Measurements from ENCODE around the gene EXD3. TPM values are rescaled to one million over a fixed set of nuclear protein-coding genes. Genes with fewer than 3 reads are reported as not detected.

The EXD3 gene
- total RNA-seq, 1 experiment from 2014 or later, result 15.3 TPM

DNA sequence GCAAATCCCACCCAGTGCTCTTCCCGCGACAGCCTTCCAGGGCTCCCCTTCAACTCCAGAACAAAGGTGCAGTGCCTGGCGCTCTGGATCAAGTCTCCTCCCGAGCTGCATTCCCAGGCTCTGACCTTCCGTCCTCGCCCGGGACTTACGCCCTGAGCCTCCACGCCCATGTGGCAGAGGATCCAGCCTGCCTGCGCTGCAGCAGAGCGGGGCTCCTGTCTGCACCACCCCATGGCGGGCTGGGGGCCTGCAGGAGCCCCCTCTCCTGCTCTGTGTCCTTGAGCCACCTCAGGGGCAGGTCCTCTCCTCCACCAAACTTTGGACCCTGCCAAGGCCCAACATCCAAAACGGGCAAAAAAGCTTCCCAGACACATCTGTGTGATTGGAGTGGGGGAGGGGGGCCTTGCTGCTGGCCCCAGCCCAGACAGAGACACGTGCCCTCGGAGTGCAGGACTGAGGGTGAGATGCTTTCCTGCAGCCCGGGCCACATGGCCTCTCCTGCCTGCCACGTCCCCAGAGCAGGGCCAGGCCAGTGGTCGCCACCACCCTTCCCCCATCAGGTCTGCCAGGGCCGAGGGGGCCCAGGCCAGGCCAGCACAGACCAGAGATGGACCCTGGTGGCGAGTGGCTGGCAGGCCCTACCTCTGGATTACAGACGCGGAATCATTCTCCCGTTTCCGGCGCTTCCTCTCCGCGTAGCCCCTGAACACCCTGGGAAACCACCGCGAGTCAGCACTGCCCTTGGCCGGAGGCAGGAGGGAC, 31.8 kb upstream of the EXD3 start:
- H2BK120ac ChIP-seq (ENCODE audit: low read depth, low read length, poor library complexity, severe bottlenecking), result no peak overlapping the region
- H3K56ac ChIP-seq (ENCODE audit: insufficient read length, low read depth, low read length), result no peak overlapping the region
- TF ChIP-seq, protein P1, sequence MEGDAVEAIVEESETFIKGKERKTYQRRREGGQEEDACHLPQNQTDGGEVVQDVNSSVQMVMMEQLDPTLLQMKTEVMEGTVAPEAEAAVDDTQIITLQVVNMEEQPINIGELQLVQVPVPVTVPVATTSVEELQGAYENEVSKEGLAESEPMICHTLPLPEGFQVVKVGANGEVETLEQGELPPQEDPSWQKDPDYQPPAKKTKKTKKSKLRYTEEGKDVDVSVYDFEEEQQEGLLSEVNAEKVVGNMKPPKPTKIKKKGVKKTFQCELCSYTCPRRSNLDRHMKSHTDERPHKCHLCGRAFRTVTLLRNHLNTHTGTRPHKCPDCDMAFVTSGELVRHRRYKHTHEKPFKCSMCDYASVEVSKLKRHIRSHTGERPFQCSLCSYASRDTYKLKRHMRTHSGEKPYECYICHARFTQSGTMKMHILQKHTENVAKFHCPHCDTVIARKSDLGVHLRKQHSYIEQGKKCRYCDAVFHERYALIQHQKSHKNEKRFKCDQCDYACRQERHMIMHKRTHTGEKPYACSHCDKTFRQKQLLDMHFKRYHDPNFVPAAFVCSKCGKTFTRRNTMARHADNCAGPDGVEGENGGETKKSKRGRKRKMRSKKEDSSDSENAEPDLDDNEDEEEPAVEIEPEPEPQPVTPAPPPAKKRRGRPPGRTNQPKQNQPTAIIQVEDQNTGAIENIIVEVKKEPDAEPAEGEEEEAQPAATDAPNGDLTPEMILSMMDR (conservative IDR thresholded peaks at IDR 0.05), result no peak
- no peak overlapping the region for H3K9ac ChIP-seq (ENCODE audit: extremely low read depth, insufficient read length, low read length)
- Mint-ChIP-seq H3K36me3 (ENCODE audit: insufficient read depth in 1 of 3, low read depth in 3 of 3) (peaks cover 0 to 27% (median 15%) of the 10 kb centered on the region in 3 experiments; a peak in 5 of 7 replicates), H3K9me3 (no peaks in the 10 kb centered on the region), H3K27me3 (ENCODE audit: low read depth) (peaks cover 2% of the 10 kb centered on the region), H3K4me3 (peak overlapping the region; percentile 60 to 72), H3K27ac (peak overlapping the region in 2 of 3 experiments; percentile 81 to 82; a peak in 2 of 7 replicates), H3K4me1 (peaks cover 5 to 15% of the 10 kb centered on the region in 2 experiments; a peak in 3 of 4 replicates)
- H2BK5ac ChIP-seq (ENCODE audit: insufficient read length, low read length), result no peak overlapping the region
- H4K91ac ChIP-seq (ENCODE audit: insufficient read length, low read depth, low read length), result no peak overlapping the region
- H2AK5ac ChIP-seq (ENCODE audit: insufficient read length, low read length), result no peak overlapping the region
- H3K23me2 ChIP-seq (ENCODE audit: insufficient read length, low read depth, low read length, poor library complexity, severe bottlenecking), result peaks cover 4% of the 10 kb centered on the region
- DNase-seq, result peak; percentile 84
- H3K18ac ChIP-seq (ENCODE audit: insufficient read length, low read depth, low read length), result peak overlapping the region; percentile 81
- no CpG with 5 or more reads among the region's 30 CpGs for WGBS (ENCODE audit: extremely low coverage, insufficient read length, low lambda C conversion rate)
- H2BK12ac ChIP-seq (ENCODE audit: insufficient read length, low read depth, low read length), result no peak overlapping the region
- no peaks in the 10 kb centered on the region for H3K79me2 ChIP-seq (ENCODE audit: insufficient read depth, low read length)
- H3K27ac ChIP-seq (ENCODE audit: insufficient read length, low read depth, low read length), result no peak overlapping the region
- H3T11ph ChIP-seq (ENCODE audit: low read length), result no peak overlapping the region
- no peaks in the 10 kb centered on the region for H3K79me1 ChIP-seq (ENCODE audit: insufficient read depth, low read depth, low read length, poor library complexity, severe bottlenecking)
- no peak overlapping the region for H3K23ac ChIP-seq (ENCODE audit: insufficient read length, low read depth, low read length)
- H3K14ac ChIP-seq (ENCODE audit: insufficient read depth, low read length), result peak overlapping the region; percentile 79
- H3K4me1 ChIP-seq (ENCODE audit: insufficient read depth, low read length), result no peaks in the 10 kb centered on the region
- no peak overlapping the region for H2BK15ac ChIP-seq (ENCODE audit: low read depth, low read length)
- no peaks in the 10 kb centered on the region for H3K27me3 ChIP-seq (ENCODE audit: insufficient read depth, low read length)
- H4K5ac ChIP-seq (ENCODE audit: insufficient read length, low read depth, low read length), result no peak overlapping the region
- no peak overlapping the region for H3K4ac ChIP-seq (ENCODE audit: low read depth, low read length)
- no peak overlapping the region for H2BK20ac ChIP-seq (ENCODE audit: low read depth, low read length, poor library complexity, severe bottlenecking)
- peak overlapping the region; percentile 45 for H3K4me2 ChIP-seq (ENCODE audit: insufficient read depth, insufficient read length, low read length)
- H4K8ac ChIP-seq (replicated peaks; ENCODE audit: insufficient read length, low read depth, low read length), result no peak overlapping the region
- no peak overlapping the region for H2AFZ ChIP-seq (ENCODE audit: low read length)
- H3K9me3 ChIP-seq (ENCODE audit: control insufficient read depth, low read depth, low read length), result no peaks in the 10 kb centered on the region
- H4K20me1 ChIP-seq (ENCODE audit: control insufficient read depth, insufficient read depth, insufficient read length), result peaks cover 6% of the 10 kb centered on the region
